Endothelial cell (in vitro differentiated cells): ENCODE data around the gene CD52. TPM values are rescaled to one million over a fixed set of nuclear protein-coding genes. Genes with fewer than 3 reads are reported as not detected.

ENCODE experiments used
- DNase-seq: peaks from one replicate; pipeline ENCODE4 v3.0.0; 2021; ENCODE audit warnings: low spot score
- H3K27ac Mint-ChIP-seq: one replicate; pipeline ENCODE4 v1.8.0; 2021; ENCODE audit warnings: mixed read lengths, inconsistent platforms; ENCODE audit not compliant: unreplicated experiment
- H3K27me3 Mint-ChIP-seq: one replicate; pipeline ENCODE4 v1.8.0; 2021; ENCODE audit warnings: mild to moderate bottlenecking, moderate library complexity, mixed read lengths, inconsistent platforms; ENCODE audit not compliant: unreplicated experiment
- H3K36me3 Mint-ChIP-seq: one replicate; pipeline ENCODE4 v1.8.0; 2021; ENCODE audit warnings: mild to moderate bottlenecking, low read depth, mixed read lengths, inconsistent platforms; ENCODE audit not compliant: unreplicated experiment
- H3K4me1 Mint-ChIP-seq: one replicate; pipeline ENCODE4 v1.8.0; 2021; ENCODE audit warnings: mild to moderate bottlenecking, mixed read lengths, inconsistent platforms; ENCODE audit not compliant: unreplicated experiment
- H3K4me3 Mint-ChIP-seq: one replicate; pipeline ENCODE4 v1.8.0; 2021; ENCODE audit warnings: mild to moderate bottlenecking, mixed read lengths, inconsistent platforms; ENCODE audit not compliant: unreplicated experiment
- H3K9me3 Mint-ChIP-seq: one replicate; pipeline ENCODE4 v1.8.0; 2021; ENCODE audit warnings: mixed read lengths, inconsistent platforms; ENCODE audit not compliant: unreplicated experiment
- CTCF ChIP-seq: fragments of 200-600 bp; sonication (generic); IDR thresholded peaks from one replicate; pipeline ENCODE4 v1.5.0; 2021; ENCODE audit warnings: antibody characterized with exemption; ENCODE audit not compliant: unreplicated experiment
- total RNA-seq: library from RNA; stranded (reverse); fragmentation: NEBNext Ultra II Directional; extraction: Animal tissue kit (Norgen Biotek cat#: 25700); gene quantifications from one replicate; pipeline ENCODE4 v1.2.1, GENCODE V29; 2021; ENCODE audit not compliant: unreplicated experiment

CD52 gene
- total RNA-seq, 1 donor from 2014 or later = 21.8 TPM

DNA sequence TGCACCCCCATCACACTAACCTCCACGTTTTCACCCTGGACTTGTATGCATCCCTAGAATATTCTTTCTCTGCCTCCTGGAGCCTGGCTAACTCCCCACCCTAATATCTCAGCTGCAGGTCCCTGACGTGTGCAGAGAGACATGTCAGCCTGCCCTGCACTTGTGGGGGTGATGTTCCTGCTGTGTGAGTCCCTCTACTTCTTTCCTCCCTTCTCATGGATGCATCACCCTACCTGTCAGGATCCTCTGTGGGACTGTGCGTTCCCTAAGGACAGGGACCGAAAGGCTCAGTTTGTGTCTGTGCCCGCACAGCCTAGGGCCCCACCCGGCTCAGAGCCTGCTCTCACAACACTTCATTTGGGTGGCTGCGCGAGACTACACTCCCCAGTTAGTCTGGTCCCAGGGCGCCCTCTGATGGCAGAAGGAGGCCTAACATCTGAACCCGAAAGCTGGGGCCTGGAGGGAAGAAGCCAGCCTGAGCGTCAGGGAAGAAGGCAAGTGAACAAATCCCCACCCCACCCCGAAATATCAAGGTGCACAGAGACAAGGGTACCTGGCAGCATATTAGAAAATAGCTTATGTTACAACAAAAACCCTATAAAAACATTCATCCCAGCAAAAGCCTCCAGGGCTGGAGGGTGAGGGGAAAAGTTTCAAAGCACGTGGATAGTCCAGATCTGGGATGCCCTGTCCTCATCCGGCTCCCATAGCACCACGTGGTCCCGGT lies 3.7 kb downstream of the CD52 start:
- peak; percentile 77 for TF ChIP-seq CTCF
- no peak overlapping the region for H3K4me3 Mint-ChIP-seq

DNA sequence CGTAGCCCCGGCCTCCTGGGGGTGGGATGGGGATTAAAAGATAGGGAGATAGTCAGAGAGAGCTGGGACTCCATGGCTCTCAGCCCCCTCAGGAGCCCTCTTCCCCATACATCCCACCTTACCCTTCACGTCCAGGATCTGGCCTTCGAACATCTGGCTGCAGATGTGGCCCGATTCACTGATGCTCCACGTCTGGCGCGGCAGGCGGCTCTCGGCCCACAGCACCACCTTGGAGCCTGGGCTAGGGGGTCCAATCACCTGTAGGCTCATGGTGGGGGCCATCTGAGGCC lies 4.2 kb downstream of the CD52 start:
- Mint-ChIP-seq H3K36me3 (no peaks in the 10 kb centered on the region), H3K27me3 (peaks cover 9% of the 10 kb centered on the region), H3K27ac (no peak overlapping the region), H3K9me3 (no peaks in the 10 kb centered on the region), H3K4me3 (no peak overlapping the region), H3K4me1 (peaks cover 13% of the 10 kb centered on the region)
- no peak for TF ChIP-seq CTCF
- no peak for DNase-seq

More for the DNA sequence above, 3.7 kb downstream of the CD52 start:
- peaks cover 13% of the 10 kb centered on the region for H3K4me1 Mint-ChIP-seq
- DNase-seq = peak; percentile 97
- H3K9me3 Mint-ChIP-seq = no peaks in the 10 kb centered on the region
- no peaks in the 10 kb centered on the region for H3K36me3 Mint-ChIP-seq
- peaks cover 11% of the 10 kb centered on the region for H3K27me3 Mint-ChIP-seq
- no peak overlapping the region for H3K27ac Mint-ChIP-seq

- Mint-ChIP-seq H3K4me1 (peaks cover 3% of the 10 kb centered on the region), H3K27me3 (peaks cover 5% of the 10 kb centered on the region), H3K9me3 (no peaks in the 10 kb centered on the region), H3K27ac (no peak overlapping the region), H3K4me3 (no peak overlapping the region), H3K36me3 (no peaks in the 10 kb centered on the region)
- DNase-seq = no peak
- no peak for TF ChIP-seq CTCF
Measured at GRCh38 chr1:26323382-26323781, 5.6 kb downstream of the CD52 start.

DNA sequence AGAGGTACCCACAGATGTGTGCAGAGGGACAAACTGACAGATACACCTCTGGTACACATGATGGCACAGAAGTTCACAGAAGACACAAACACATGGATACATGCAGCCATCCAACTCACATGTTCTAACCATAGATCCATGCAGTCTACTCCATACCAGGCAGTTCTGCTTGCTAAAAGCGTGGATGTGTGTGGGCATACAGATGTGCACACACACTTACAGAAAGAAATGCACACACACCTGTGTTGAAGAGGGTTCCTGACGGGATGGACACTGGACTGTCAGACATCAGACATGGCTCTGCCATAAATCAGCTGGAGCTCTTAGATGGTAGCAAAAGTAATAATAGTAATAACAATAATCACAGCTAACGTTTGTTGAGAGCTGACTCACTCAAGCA lies 6.8 kb downstream of the CD52 start:
- Mint-ChIP-seq H3K4me3 (peak overlapping the region; percentile 28), H3K27me3 (peaks cover 5% of the 10 kb centered on the region), H3K9me3 (no peaks in the 10 kb centered on the region), H3K27ac (peak overlapping the region; percentile 61), H3K36me3 (no peaks in the 10 kb centered on the region), H3K4me1 (peaks cover 3% of the 10 kb centered on the region)
- DNase-seq = no peak
- TF ChIP-seq CTCF = no peak

DNA sequence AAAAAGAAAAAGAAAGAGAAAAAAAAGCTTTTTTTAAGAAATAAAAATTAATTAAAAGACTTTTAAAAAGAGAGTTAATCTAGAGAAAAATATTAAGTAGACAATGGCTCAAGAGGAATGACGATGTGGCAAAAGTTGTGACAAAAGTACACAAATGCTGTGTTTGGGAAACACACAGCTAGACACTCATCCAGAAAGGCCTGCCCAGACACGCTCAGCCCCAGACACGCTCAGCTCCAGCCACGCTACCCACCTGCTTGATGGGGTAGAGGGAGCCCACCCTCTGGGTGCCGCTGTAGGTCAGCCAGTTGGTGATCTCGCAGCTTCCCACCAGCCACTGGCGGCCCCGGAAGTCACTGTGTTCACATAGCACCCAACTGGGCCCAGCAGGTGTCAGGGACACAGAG lies 10.2 kb downstream of the CD52 start:
- TF ChIP-seq CTCF = no peak
- H3K27ac Mint-ChIP-seq = no peak overlapping the region
- H3K4me1 Mint-ChIP-seq = no peaks in the 10 kb centered on the region
- no peaks in the 10 kb centered on the region for H3K36me3 Mint-ChIP-seq
- no peak for DNase-seq
- H3K9me3 Mint-ChIP-seq = no peaks in the 10 kb centered on the region
- peaks cover 5% of the 10 kb centered on the region for H3K27me3 Mint-ChIP-seq
- no peak overlapping the region for H3K4me3 Mint-ChIP-seq
